ENCODE measurements around the gene PDE2A. TPM values are rescaled to one million over a fixed set of nuclear protein-coding genes. Genes with fewer than 3 reads are reported as not detected.

The PDE2A gene
- total and polyA plus RNA-seq, 2 of the 4 experiments (the other 2 are of a cell fraction) = 0.02 TPM; not detected in 1

DNA sequence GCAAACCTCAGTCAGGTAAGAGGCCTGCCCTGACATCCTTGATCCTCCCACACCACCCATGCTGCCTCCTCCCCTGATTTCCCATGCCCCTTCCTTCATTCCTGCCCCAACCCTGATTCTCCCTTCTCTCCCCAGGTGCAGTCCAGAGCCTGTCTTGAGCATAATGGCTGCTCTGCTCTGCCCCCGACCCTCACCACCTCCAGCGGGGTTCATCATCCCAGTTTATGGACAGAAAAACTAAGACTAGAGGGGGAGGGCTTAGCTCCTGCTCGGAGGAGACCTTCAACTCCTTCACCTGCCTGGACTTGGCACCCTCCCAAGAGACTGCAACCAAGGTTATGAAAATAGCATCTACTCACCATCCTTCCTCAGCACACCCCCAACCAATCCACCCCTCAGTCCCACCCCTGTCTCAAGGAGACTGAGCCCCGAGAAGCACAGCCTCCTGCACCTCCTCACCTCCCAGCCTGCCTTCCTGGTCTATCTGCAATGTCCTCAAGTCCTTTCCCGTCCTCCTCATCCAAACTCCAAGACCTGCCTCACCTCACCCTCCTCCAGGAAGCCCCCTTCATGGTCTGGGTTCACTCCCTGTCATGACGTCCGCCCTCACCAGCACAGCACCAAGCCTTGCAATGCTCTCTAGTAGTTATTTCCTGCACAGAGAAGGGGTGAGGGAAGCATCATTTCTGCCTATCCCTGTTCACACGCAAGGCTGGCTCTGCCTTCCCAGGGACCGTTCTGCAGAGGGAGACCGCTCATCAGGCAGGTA is 103.1 kb downstream of the PDE2A start:
- ChIA-PET CTCF (no interaction called here), POLR2A (ENCODE audit: unreplicated experiment) (no interaction called here)
- Histone ChIP-seq H3K9ac (ENCODE audit: low read depth, low read length) (no peak overlapping the region), H3K27ac (ENCODE audit: insufficient read depth, low read length) (no peak overlapping the region), H4K8ac (ENCODE audit: low read depth in 2 of 2, low read length in 2 of 2) (no peak overlapping the region), H2AK9ac (replicated peaks; ENCODE audit: low read depth, low read length, poor library complexity) (no peak overlapping the region), H3K56ac (ENCODE audit: extremely low read depth, insufficient read depth, low read length) (no peak overlapping the region), H2BK20ac (ENCODE audit: low read depth, low read length) (no peak overlapping the region), H4K5ac (ENCODE audit: low read depth, low read length) (no peak overlapping the region), H3K79me1 (ENCODE audit: low read depth in 1 of 2, low read length in 2 of 2) (no peaks in the 10 kb centered on the region), H3K23ac (ENCODE audit: low read depth, low read length) (no peak overlapping the region), H2AK5ac (ENCODE audit: low read depth, low read length) (no peak overlapping the region), H4K20me1 (ENCODE audit: insufficient read depth, low read length) (no peaks in the 10 kb centered on the region), H2AFZ (replicated peaks; ENCODE audit: low read length, poor library complexity) (no peak overlapping the region), H3K18ac (ENCODE audit: low read depth, low read length) (no peak overlapping the region), H2BK5ac (ENCODE audit: low read depth, low read length, poor library complexity, severe bottlenecking) (no peak overlapping the region), H2BK120ac (ENCODE audit: low read depth, low read length) (peak overlapping the region; percentile 3; the same call in 1 of the 2 replicates), H2BK15ac (ENCODE audit: low read depth, low read length) (no peak overlapping the region), H3K14ac (replicated peaks; ENCODE audit: low read depth, low read length) (0 out of 2 replicates have a peak overlapping the region, but pooled peaks have one; percentile 41), H3K4me3 (ENCODE audit: insufficient read depth, low read depth, low read length) (no peak overlapping the region), H3K9me3 (ENCODE audit: control insufficient read depth, insufficient read depth, low read length) (no peaks in the 10 kb centered on the region), H3K4me2 (ENCODE audit: low read depth, low read length) (no peak overlapping the region), H3K27me3 (ENCODE audit: control insufficient read depth, insufficient read depth, low read length) (peaks cover 17% of the 10 kb centered on the region), H3K4me1 (ENCODE audit: control insufficient read depth, insufficient read depth, low read length) (0 out of 2 replicates have a peak, but pooled peaks cover 1% of the 10 kb centered on the region), H3K9me1 (ENCODE audit: insufficient read depth, low read length) (peaks cover 4% of the 10 kb centered on the region; the same call in 1 of the 2 replicates), H3K36me3 (ENCODE audit: control insufficient read depth, insufficient read depth, low read length) (no peaks in the 10 kb centered on the region), H4K91ac (ENCODE audit: insufficient read depth, low read depth, low read length) (no peak overlapping the region), H3K4ac (ENCODE audit: low read depth, low read length) (no peak overlapping the region; the same call in 1 of the 2 replicates)
- in situ Hi-C loops (cut with MboI; ENCODE audit: low sequenced_read_pairs) (no loop called here), dilution Hi-C loops (cut with HindIII; ENCODE audit: low sequenced_read_pairs, unreplicated experiment) (no loop called here), intact Hi-C loops (cut with micrococcal nuclease) (no loop called here)
- WGBS, 2 experiments (ENCODE audit: extremely low coverage in 2 of 2, insufficient read length in 1 of 2) = 73% methylated on average over 2 of the region's 10 CpGs; no CpG with 5 or more reads in 1 of the 2 experiments
- BruUV-seq (replicated peaks) = no TSS peak
- DNase-seq = no peak
- ATAC-seq (ENCODE audit: low read depth) = no peak
- TF ChIP-seq FOS (IDR thresholded peaks at IDR 0.05; ENCODE audit: low read depth, low read length) = no peak
- TF ChIP-seq RCOR1 (IDR thresholded peaks at IDR 0.05; ENCODE audit: insufficient replicate concordance, low read length) = no peak
- TF ChIP-seq CEBPB (IDR thresholded peaks at IDR 0.05; ENCODE audit: low read depth, low read length) = no peak
- TF ChIP-seq MAFK (IDR thresholded peaks at IDR 0.05; ENCODE audit: low read depth, low read length) = no peak
- no peak for TF ChIP-seq NFE2L2 (IDR thresholded peaks at IDR 0.05; ENCODE audit: low read depth, low read length)
- no peak for TF ChIP-seq CHD1 (IDR thresholded peaks at IDR 0.05; ENCODE audit: low read depth, low read length)
- TF ChIP-seq, protein P1, sequence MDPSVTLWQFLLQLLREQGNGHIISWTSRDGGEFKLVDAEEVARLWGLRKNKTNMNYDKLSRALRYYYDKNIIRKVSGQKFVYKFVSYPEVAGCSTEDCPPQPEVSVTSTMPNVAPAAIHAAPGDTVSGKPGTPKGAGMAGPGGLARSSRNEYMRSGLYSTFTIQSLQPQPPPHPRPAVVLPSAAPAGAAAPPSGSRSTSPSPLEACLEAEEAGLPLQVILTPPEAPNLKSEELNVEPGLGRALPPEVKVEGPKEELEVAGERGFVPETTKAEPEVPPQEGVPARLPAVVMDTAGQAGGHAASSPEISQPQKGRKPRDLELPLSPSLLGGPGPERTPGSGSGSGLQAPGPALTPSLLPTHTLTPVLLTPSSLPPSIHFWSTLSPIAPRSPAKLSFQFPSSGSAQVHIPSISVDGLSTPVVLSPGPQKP (IDR thresholded peaks at IDR 0.05; ENCODE audit: borderline replicate concordance, low read depth, low read length) = no peak
- no peak for TF ChIP-seq MXI1 (IDR thresholded peaks at IDR 0.05; ENCODE audit: borderline replicate concordance, low read depth, low read length)
- TF ChIP-seq RFX5 (IDR thresholded peaks at IDR 0.05; ENCODE audit: low read depth, low read length) = no peak
- TF ChIP-seq POLR2A (IDR thresholded peaks at IDR 0.05; ENCODE audit: low read depth, low read length) = no peak
- TF ChIP-seq BHLHE40 (IDR thresholded peaks at IDR 0.05; ENCODE audit: low read depth, low read length) = no peak
- TF ChIP-seq MAZ (IDR thresholded peaks at IDR 0.05; ENCODE audit: borderline replicate concordance, low read depth, low read length) = no peak
- TF ChIP-seq USF2 (IDR thresholded peaks at IDR 0.05; ENCODE audit: low read depth, low read length) = no peak
- no peak for TF ChIP-seq SMC3 (IDR thresholded peaks at IDR 0.05; ENCODE audit: low read depth, low read length)
- TF ChIP-seq RAD21 (IDR thresholded peaks at IDR 0.05; ENCODE audit: low read length) = no peak

All from IMR-90 (cell line).